Measurements from ENCODE around the gene PTPRD. TPM values are rescaled to one million over a fixed set of nuclear protein-coding genes. Genes with fewer than 3 reads are reported as not detected.

The PTPRD gene
- total RNA-seq, 1 experiment from 2014 or later: 32.5 TPM

DNA sequence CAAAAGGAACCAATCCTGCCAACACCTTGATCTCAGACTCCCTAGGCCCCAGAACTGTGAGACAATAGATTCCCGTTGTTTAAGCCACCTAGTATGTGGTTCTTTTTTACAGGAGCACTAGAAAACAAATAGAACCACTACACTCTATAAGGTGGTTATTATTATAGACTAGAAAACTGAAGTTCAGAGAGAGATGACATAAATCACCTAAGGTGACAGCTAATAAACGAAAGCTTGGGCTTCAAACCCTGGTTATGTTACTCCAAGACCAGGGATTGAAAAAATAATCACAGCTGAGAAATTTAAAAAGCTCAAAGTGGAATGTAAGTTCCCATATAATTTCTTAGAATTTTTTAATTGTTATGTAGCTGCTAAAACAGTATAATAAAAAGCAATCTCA lies 2097.1 kb downstream of the PTPRD start:
- Histone ChIP-seq H3K18ac (ENCODE audit: insufficient read length, low read depth, low read length) (no peak overlapping the region), H2BK15ac (ENCODE audit: low read depth, low read length) (no peak overlapping the region), H4K91ac (ENCODE audit: insufficient read length, low read depth, low read length) (no peak overlapping the region), H2AFZ (ENCODE audit: low read length) (no peak overlapping the region), H2AK5ac (ENCODE audit: insufficient read length, low read length) (no peak overlapping the region), H2BK20ac (ENCODE audit: low read depth, low read length, poor library complexity, severe bottlenecking) (no peak overlapping the region), H2BK5ac (ENCODE audit: insufficient read length, low read length) (no peak overlapping the region), H4K20me1 (ENCODE audit: control insufficient read depth, insufficient read depth, insufficient read length) (no peaks in the 10 kb centered on the region), H4K5ac (ENCODE audit: insufficient read length, low read depth, low read length) (no peak overlapping the region), H4K8ac (replicated peaks; ENCODE audit: insufficient read length, low read depth, low read length) (no peak overlapping the region), H3K4ac (ENCODE audit: low read depth, low read length) (no peak overlapping the region), H3K23ac (ENCODE audit: insufficient read length, low read depth, low read length) (no peak overlapping the region), H3K56ac (ENCODE audit: insufficient read length, low read depth, low read length) (no peak overlapping the region), H3K9me3 (ENCODE audit: control insufficient read depth, low read depth, low read length) (no peaks in the 10 kb centered on the region), H3K27me3 (ENCODE audit: insufficient read depth, low read length) (no peaks in the 10 kb centered on the region), H3K14ac (ENCODE audit: insufficient read depth, low read length) (no peak overlapping the region), H3K23me2 (ENCODE audit: insufficient read length, low read depth, low read length, poor library complexity, severe bottlenecking) (no peaks in the 10 kb centered on the region), H3K27ac (ENCODE audit: insufficient read length, low read depth, low read length) (no peak overlapping the region), H2BK12ac (ENCODE audit: insufficient read length, low read depth, low read length) (no peak overlapping the region), H3K9ac (ENCODE audit: extremely low read depth, insufficient read length, low read length) (no peak overlapping the region), H3K4me2 (ENCODE audit: insufficient read depth, insufficient read length, low read length) (no peak overlapping the region), H3K79me2 (ENCODE audit: insufficient read depth, low read length) (no peaks in the 10 kb centered on the region), H3T11ph (ENCODE audit: low read length) (no peak overlapping the region), H3K4me1 (ENCODE audit: insufficient read depth, low read length) (no peaks in the 10 kb centered on the region), H2BK120ac (ENCODE audit: low read depth, low read length, poor library complexity, severe bottlenecking) (no peak overlapping the region), H3K79me1 (ENCODE audit: insufficient read depth, low read depth, low read length, poor library complexity, severe bottlenecking) (no peaks in the 10 kb centered on the region)
- no peak for DNase-seq
- 0 out of 7 replicates have a peak, but pooled peaks cover 0 to 4% (median 0%) of the 10 kb centered on the region in 3 experiments for H3K36me3 Mint-ChIP-seq (ENCODE audit: insufficient read depth in 1 of 3, low read depth in 3 of 3)
- no peaks in the 10 kb centered on the region for H3K27me3 Mint-ChIP-seq (ENCODE audit: low read depth)
- TF ChIP-seq, protein P1, sequence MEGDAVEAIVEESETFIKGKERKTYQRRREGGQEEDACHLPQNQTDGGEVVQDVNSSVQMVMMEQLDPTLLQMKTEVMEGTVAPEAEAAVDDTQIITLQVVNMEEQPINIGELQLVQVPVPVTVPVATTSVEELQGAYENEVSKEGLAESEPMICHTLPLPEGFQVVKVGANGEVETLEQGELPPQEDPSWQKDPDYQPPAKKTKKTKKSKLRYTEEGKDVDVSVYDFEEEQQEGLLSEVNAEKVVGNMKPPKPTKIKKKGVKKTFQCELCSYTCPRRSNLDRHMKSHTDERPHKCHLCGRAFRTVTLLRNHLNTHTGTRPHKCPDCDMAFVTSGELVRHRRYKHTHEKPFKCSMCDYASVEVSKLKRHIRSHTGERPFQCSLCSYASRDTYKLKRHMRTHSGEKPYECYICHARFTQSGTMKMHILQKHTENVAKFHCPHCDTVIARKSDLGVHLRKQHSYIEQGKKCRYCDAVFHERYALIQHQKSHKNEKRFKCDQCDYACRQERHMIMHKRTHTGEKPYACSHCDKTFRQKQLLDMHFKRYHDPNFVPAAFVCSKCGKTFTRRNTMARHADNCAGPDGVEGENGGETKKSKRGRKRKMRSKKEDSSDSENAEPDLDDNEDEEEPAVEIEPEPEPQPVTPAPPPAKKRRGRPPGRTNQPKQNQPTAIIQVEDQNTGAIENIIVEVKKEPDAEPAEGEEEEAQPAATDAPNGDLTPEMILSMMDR (conservative IDR thresholded peaks at IDR 0.05): no peak
- H3K9me3 Mint-ChIP-seq: no peaks in the 10 kb centered on the region
- no peak overlapping the region for H3K4me3 Mint-ChIP-seq
- peaks cover 2 to 4% of the 10 kb centered on the region in 2 experiments; a peak in 2 of 4 replicates for H3K4me1 Mint-ChIP-seq
- H3K27ac Mint-ChIP-seq: no peak overlapping the region
- WGBS (ENCODE audit: extremely low coverage, insufficient read length, low lambda C conversion rate): no CpG with 5 or more reads among the region's 2 CpGs

Measured in H9 (cell line).